ENCODE results near the gene MIXL1.
"Not testable (repeated sequence)": the region's sequence is repeated elsewhere in the genome, so short reads cannot be mapped to it uniquely, and the experiment has no call there.

MIXL1 gene

DNA sequence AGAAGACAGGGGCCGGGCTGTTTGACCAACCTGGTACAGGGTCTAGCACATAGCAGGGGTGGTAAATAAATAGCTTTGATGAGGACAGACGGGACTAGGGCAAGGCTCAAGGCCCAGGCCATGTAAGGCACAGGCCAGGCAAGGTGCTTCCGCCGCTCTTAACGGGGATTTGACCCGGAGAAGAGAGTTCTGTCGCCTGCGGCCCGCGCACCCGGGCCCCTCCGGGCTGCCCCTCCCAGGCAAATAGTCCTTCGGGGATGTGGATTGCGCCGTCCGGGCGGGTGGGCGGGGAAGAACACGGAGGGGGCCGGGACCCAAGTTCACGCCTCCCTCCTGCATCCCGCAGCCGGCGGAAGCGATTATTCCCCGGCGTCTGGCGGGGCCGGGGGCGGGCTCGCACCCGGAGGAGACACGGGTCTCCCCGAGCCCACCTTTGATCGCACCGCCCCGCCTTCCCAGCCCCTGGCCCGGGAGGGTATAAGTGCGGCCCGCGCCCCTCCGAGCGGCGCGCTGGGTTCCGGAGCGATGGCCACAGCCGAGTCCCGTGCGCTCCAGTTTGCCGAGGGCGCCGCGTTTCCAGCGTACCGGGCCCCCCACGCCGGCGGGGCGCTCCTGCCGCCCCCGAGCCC lies at the start of gene MIXL1:
Gene MIXL1 (plus strand): TSS at position 508 of the 629 bp plus-strand sequence. CDS start 18 bp downstream, at position 526.
- no peak for DNase-seq

DNA sequence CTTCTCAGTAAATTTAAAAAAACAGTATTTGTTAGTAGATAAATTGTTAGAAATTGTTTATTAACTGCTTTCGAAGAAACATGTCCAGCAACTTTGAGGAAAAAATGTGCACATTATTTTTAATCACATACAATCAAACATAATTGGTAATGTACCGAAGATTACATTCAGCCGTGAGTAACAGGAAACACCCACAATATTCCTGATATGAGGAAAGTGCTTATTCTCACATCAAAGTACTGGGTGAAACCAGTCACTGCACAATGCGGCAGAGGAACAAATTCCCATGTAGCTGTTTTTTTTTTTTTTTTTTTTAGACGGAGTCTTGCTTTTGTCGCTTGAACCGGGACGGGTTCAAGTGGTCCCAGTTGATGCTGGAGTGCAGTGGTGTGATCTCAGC lies 46.6 kb upstream of the MIXL1 start:
- DNase-seq: no peak

DNA sequence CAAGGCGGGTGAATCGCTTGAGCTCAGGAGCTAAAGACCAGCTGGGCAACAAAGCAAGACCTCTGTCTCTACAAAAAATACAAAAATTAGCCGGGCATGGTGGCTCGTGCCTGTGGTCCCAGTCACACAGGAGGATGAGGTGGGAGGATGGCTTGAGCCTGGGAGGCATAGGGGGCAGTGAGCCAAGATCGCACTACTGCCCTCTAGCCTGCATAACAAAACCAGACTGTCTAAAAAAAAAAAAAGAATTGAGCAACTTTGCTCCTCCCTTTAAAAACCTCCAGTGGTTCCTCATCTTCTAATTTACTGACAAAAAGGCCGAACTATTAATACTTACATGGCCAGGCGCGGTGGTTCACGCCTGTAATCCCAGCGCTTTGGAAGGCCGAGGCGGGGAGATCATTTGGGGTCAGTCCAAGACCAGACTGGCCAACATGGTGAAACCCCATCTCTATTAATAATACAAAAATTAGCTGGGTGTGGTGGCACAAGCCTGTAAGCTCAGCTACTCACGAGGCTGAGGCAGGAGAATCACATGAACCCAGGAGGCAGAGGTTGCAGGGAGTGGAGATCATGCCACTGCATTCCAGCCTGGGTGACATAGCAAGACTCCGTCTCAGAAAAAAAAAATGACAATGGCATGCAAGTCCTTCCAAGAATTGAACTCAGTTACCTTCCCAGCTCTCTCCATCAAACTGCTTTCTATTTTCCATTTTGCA lies 41.3 kb upstream of the MIXL1 start:
- DNase-seq: no peak

DNA sequence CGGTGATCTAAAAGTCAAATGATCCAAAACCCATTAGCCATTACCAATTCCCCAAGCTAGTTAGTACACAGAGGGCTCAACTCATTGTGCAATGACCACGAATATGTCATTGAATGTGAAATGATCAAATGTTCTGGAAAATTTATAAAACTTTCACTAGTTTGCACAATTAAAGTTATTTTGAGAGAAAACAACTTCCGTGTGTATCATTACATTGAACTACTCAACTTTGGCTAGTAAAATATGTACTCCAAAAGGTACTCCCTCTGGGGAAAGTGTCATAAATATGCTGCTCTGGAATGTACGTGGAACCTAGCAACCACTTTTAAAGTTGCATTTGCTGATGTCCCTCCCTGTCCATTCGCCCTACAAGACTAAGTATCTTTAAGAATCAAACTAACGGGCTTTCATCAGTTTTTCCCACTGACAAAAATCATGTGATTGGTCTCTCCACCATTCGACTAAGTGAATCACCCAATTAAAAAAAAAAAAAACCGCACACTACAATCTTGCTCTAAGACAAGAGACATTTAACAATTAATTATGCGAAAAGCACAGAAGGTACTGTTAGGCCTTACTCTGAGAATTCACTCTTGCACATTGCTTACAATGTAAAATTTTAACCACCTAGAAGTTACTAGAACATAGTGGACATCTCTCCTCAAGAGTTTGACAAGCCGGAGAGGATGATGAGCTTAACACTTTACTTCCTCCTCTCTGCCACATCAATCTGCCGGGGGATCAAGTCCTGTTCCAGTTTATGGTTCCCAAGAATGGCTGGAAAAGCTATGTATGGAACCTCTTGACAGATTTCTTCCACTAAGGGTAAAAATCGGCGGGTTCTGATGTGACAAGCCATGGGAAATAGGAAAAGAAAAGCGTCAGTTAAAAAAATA lies 38.1 kb upstream of the MIXL1 start:
- no peak for DNase-seq

DNA sequence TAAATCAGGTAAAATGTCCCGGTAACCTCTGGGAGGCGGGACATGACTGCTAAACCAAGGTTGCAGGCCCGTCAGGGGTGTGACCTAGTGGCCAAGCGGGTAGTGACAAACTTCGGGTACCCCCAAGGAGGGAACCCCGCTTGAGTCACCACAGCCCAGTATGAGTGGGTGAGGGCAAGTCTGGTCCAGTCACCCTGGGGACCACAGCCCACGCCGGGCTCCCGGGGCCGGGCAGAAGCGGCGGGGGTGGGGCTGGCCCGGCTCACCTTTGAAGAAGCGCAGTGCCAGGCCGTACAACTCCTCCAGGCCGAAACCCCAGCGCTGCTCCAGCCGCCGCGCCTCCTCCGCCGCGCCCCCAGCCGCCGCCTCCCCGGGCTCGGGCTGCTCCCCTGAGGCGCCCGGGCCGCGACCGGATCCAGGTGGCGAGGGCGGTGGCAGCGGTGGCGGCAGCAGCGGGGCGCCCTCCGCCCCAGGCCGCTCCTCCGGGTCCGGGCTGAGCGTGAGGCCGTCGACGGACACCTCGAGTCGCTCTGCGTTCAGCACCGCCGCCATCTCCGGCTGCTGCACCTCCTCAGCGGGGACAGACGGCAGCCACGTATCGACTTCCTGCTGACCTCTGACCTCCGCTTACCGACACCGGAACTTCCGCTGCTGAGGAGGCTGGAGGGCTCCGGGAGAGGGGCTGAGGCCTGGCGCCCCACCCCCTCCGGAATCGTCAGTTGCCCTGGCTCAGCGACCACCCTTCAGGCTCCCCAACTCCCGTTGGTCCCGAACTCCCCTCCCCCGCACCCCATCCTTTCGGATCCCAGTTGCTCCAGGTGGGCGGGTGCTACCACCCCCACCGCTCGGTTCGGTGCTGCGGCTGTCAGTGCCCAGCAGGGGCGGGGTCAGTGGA lies 37.1 kb upstream of the MIXL1 start, which contains the start of gene ACBD3:
Gene ACBD3 (minus strand): TSS at position 618 of the 895 bp plus-strand sequence. CDS start 66 bp downstream, at position 552.
- peak; percentile 74 to 76 for DNase-seq

DNA sequence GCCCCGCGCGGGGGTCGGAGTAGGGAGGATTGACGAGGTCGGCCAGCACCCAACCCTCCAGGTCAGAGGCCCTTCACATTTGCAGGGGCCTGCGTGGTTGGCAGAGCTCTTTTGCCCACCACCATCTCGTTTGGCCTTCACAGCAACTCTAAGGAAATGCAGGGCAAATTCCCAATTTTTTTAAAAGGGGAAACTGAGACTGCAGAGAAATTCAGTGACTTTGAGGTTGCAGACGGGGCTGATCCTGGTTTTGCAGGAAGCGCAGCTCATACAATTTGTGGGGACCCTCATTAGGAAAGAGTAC lies 36.5 kb upstream of the MIXL1 start:
- no peak for DNase-seq

DNA sequence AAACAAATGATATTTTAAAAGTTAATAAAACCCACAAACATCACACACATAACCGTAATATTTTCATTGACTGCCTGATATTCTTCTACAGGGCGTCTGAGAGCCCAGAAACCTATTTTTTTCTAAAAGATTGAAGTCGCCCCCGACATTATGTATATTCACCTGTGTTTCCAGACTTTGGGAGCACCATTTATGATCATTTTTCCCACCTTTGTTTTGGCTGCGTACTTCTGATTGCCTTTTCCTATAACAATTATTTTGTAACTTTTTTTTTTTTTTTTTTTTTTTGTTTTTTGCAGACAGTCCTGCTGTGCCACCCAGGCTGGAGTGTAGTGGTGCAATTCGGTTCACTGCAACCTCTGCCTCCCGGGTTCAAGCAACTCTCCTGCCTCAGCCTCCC lies 36.1 kb upstream of the MIXL1 start:
- DNase-seq: no peak

DNA sequence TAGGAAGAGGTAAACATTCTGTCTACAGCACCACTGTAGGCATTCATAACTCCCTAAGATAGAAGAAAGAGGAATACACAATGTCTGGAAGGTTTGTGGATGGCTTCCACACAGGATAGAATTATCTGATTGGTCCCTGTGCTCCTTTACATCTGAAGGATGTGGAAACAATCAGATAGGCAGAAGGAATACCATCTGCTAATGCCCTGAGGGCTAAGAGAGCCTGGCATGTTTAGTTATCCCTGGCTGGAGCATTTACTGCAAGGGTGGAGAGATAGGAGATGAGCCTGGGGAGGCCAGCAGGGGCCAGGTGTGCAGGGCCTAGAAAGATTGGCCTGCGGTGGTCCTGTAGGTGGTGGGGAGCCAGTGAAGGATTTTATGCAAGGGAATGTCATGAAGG lies 28.3 kb upstream of the MIXL1 start:
- DNase-seq: no peak

DNA sequence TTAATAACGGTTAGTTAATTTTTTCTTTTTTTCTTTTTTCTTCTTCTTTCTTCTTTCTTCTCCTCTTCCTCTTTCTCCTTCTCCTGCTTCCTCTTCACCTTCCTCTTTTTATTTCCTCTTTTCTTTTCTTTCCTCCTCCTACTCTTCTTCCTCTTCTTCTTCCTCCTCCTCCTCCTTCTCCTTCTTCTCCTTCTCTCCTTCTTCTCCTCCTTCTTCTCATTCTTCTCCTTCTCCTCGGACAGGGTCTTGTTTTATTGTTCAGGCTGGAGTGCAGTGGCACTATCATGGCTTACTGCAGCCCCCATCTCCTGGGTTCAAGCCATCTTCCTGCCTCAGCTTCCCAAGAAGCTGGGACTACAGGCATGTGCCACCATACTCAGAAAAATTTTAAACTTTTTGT lies 23.5 kb upstream of the MIXL1 start:
- DNase-seq: no peak

DNA sequence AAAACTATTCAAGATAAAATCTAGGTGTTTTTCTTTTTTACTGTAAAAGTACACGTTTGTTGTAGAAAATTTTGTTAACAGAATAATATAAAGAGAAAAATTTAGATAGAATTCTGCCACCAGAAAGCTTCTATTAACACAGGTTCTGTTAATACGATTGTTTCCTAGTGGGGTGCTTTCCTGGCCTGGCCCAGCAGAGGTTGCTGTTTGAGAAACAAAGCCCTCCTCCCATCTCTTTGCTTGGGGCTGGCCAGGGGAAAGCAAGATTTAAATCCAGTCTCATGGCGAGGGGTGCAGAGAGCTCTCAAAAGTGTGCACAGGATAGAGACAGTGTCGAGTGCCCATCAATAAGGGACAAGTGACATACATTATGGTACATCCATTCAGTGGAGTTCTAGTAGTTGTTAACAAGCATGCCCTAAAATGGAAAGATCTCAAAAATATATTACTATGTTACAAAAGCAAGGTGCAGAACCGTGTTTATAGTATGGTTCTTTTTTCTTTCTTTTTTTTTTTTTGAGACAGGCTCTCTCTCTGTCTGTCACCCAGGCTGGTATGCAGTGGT lies 22.4 kb upstream of the MIXL1 start:
- DNase-seq: no peak

DNA sequence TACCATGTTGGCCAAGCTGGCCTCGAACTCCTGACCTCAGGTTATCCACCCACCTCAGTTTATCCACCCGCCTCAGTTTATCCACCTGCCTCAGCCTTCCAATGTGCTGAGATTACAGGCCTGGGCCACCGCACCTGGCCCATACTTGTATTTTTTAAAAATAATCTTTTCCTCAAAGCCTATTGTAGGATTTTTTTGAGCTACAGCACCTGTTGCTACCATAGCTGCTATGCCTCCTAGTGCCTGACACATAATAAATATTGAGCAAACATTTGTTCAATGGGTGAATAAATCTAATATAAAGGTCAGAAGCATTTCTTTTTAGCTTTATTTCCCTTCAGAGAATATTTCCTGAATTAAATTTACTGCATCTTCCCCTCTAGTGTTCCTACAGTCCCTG lies 21.2 kb upstream of the MIXL1 start:
- no peak for DNase-seq

DNA sequence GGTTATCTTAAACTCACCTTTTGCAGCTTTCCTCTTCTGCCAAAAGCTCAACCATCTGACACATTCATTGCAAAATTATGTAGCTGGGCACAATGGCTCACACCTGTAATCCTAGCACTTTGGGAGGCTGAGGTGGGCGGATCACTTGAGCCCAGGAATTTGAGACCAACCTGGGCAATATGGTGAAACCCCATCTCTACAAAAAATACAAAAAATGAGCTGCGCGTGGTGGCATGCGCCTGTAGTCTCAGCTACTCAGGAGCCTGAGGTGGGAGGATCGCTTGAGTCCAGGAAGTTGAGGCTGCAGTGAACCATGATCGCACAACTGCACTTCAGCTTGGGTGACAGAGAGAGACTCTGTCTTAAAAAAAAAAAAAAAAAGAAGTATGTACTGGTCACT lies 20.8 kb upstream of the MIXL1 start:
- not testable (repeated sequence) for DNase-seq

DNA sequence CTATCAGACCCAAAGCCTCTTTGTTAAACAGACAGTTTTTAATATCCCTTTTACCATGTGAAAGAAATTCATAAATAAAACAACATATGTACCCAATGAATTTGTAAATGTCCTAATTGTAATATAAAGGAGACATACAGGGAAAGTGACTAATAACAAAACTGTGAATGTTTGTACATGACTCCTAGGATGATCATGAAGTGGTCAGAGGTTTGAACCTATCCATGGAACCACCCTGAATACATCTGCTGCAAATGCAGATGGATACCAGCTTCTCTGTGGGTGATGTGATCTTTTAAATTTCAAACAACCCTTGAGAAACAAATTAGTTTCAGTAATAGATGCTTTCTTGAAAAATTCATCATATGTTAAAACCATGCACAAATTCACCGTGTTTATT lies 20.2 kb upstream of the MIXL1 start:
- no peak for DNase-seq

DNA sequence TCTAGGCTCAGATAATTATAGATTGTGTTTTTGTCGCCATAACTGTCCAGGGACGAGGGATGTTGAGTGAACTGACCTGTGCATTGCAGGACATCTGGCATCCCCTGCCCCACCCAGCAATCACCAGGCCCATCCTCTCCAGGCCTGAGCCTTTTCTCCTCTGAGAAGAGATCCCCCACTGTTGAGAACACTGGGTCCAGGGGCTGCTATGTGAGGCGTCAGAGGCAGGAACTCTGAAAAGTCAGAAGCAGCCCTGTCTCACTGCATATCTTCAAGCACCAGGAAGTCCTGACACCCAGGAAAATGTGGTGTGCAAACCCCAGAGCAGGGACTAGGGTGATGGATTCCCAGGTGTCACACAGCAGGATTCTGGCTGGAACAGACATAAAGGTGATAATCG lies 19.8 kb upstream of the MIXL1 start:
- DNase-seq: no peak

DNA sequence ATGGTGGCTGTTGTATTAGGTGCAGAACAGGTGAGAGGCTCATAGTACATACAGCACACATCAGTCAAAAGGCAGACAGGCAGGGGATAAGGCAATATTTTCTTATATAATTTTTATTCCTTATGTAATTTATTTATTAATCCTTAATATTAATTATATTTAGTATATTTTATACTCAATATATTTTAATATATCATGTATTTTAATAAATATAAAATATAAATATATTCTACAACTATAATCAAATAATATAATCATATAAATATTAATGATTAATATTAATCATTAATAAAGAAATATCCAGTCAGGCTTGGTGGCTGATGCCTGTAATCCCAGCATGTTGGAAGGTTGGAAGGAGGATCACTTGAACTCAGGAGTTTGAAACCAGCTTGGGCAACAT lies 19.3 kb upstream of the MIXL1 start:
- DNase-seq: no peak

DNA sequence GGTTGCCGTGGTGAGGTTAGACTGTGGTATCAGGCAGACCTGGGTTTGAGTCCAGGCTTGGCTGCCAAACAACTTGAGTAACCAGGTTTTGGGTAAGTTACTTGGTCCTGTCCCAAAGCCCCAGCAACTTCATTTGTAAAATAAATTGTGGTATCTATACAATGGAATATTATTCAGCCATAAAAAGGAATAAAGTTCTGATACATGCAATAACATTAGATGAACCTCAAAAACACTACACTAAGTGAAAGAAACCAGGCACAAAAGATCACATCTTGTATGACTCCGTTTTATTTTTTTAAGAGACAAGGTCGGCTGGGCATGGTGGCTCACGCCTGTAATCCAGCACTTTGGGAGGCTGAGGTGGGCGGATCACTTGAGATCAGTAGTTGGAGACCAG lies 16.4 kb upstream of the MIXL1 start:
- DNase-seq: no peak

DNA sequence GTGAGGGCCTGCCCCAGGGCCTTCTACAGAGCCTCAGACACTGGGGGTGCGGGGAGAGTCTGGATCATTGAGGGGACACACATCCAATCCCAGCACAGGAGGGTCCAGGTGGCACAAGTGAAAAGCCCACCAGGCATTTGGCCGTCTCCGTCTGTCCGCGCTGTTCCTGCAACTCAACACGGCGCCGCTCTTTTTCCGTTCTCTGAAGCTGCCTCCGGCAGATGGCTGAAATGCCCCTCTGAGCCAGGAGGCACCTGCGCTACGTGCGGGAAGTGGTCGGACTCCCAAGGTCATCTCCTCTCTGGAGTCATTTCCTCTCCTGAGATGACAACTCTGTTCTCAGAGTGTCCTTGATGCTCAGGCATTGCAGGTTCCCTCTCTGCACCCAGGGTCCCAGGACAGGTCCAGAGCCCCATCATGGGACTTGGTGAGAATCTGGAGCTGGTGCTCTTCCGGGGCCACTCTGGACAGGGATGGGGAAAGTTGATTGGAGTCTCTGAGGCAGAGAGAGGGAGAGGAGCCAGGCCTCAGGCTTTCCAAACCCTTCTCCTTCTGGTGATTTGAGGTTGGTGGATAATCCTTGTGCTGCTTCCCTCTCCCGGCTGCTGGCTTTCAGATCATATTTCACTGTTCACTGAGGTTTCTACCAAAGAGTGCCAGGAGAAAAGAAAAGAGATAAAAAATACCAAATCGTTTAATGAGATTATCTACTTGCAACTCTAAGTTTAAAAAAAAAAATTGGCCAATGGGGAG lies 14.0 kb upstream of the MIXL1 start:
- DNase-seq: no peak

DNA sequence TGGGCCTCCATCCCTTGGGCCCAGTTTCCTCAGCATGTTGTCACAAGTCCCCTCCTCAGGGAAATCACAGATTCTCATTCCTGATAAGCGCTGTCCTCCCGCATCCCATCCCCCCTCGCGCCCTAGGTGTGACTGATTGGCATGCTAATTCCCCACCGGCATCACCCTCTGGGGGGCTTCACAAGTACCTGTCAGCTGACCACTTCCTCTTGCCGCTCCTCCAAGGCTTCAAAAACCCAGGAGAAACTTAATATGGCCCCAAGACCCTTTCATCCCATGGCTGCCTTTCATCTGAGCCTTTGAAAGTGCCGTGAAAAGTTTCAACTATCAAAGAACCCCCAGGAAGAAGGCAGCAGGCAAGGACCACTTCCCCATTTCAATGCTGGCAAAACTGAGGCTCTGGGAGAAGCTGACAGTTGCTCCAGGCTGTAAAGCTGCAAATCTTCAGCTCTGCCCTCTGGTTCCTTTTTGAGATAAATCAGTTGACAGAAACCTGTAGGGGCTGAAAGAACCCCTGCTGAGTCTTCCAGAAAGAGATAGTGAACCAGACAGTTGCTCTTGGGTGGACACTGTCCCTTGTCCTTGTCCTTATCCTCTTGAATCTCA lies 12.8 kb upstream of the MIXL1 start:
- DNase-seq: no peak

DNA sequence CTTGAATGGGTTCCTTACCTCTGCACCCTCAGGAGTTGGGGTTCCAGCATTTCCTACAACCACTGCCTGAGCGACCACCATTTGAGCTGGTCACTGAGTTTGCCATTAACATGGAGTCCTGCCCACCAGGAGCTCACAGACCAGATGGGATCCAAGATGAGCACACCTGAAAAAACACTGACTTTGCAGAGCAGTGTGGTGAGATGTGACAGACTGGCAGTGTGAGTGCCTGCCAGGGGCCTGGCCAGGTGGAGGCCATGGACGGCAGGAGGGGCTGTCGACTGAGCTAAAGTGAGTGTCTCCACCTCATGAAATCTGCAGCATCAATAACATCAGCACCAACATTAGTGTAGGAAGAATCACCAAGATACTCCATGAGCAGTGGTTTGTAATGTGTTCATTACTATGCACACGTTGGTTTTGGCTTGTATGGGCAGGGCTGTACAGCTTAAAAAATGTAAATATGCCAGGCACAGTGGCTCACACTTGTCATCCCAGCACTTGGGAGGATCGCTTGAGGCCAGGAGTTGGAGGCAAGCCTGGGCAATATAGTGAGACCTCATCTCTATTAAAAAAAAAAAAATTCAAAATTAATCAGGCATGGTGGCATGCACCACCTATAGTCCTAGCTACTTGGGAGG lies 12.2 kb upstream of the MIXL1 start:
- no peak for DNase-seq

DNA sequence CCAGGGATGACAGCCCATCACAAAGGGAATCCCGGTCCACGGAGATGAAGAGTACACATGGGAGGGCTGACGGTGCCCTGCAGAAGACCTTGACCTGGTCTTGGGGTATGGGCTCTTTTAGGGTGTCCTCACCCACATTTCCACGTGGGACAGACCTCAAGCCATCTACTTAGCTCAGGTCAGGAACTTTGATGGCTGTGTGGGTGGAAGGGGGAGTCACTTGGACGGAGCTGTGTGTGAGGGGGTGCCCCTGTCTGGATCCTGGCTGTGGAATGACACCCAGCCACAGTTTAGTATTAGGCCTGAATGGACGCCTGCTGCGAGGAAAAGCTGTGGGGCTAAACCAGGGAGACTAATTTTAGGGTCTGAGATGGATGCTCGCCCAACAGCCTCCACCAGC lies 10.9 kb upstream of the MIXL1 start:
- no peak for DNase-seq

DNA sequence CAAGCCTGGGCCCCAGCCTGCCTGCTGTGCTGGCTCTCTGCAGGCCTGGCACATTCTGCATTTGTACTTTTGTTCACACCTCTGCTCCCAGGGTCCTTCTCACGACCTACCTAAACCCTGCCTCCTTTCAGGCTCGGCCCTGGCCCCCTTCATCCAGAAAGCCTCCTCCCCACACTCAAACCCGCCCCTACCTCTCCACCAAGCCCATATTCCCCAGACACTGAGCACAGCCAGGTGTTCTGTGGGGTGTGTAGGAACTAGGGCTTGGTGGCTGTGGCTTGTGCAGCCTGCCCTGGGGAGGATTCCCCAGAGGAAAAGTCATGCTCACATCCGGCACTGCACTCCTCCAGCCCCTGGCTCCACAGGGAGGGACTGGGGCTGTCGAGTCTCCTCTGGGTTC lies 8.2 kb upstream of the MIXL1 start:
- no peak for DNase-seq
